Stimulated activated CD8-positive, alpha-beta memory T cell treated with anti-CD3 and anti-CD28 coated beads, Interleukin-4, amount 100 ng/mL, for 48 hours (primary cell): ENCODE data around the gene SIX3.

ENCODE experiments used
- DNase-seq: peaks from one replicate; pipeline ENCODE4 v3.0.0-alpha.2; 2020

The SIX3 gene

GRCh38 chr2:44941551-44942234 lies at the start of gene SIX3:
Gene SIX3 (plus strand): TSS chr2:44941702. CDS start chr2:44942105, 403 bp downstream.
- DNase-seq: peak; percentile 62

GRCh38 chr2:44894058-44894457 lies 47.4 kb upstream of the SIX3 start:
- DNase-seq: peak; percentile 27

- DNase-seq: no peak
Measured at GRCh38 chr2:44895061-44895460, 46.4 kb upstream of the SIX3 start.

GRCh38 chr2:44897406-44897805 lies 44.1 kb upstream of the SIX3 start:
- DNase-seq: no peak

- DNase-seq: no peak
Measured at GRCh38 chr2:44902217-44903137, 39.0 kb upstream of the SIX3 start.

GRCh38 chr2:44904578-44904977 lies 36.9 kb upstream of the SIX3 start:
- no peak for DNase-seq

GRCh38 chr2:44906972-44907371 lies 34.5 kb upstream of the SIX3 start:
- DNase-seq: no peak

GRCh38 chr2:44909831-44910230 lies 31.7 kb upstream of the SIX3 start:
- DNase-seq: no peak

- DNase-seq: no peak
Measured at GRCh38 chr2:44912660-44913059, 28.8 kb upstream of the SIX3 start.

GRCh38 chr2:44916291-44916690 lies 25.2 kb upstream of the SIX3 start:
- no peak for DNase-seq

- no peak for DNase-seq
Measured at GRCh38 chr2:44918095-44918775, 23.3 kb upstream of the SIX3 start.

GRCh38 chr2:44920751-44921150 lies 20.8 kb upstream of the SIX3 start:
- DNase-seq: no peak

- DNase-seq: no peak
Measured at GRCh38 chr2:44922776-44923175, 18.7 kb upstream of the SIX3 start.

GRCh38 chr2:44925561-44926136 lies 15.9 kb upstream of the SIX3 start:
- DNase-seq: no peak

- DNase-seq: no peak
Measured at GRCh38 chr2:44926957-44927356, 14.5 kb upstream of the SIX3 start.

GRCh38 chr2:44927985-44928482 lies 13.5 kb upstream of the SIX3 start:
- no peak for DNase-seq

GRCh38 chr2:44928483-44929158 lies 12.9 kb upstream of the SIX3 start:
- DNase-seq: no peak

GRCh38 chr2:44929159-44929734 lies 12.3 kb upstream of the SIX3 start:
- no peak for DNase-seq

GRCh38 chr2:44929735-44930273 lies 11.7 kb upstream of the SIX3 start:
- no peak for DNase-seq

- DNase-seq: no peak
Measured at GRCh38 chr2:44930274-44931197, 11.0 kb upstream of the SIX3 start.
